ENCODE data around the gene SF1. TPM values are rescaled to one million over a fixed set of nuclear protein-coding genes. Genes with fewer than 3 reads are reported as not detected.

SF1 gene
- total RNA-seq, 1 experiment from 2014 or later = 124 TPM

- DNase-seq (ENCODE audit: low read depth) = no peak
Observed at GRCh38 chr11:64801158-64801464, 22.8 kb upstream of the SF1 start.

GRCh38 chr11:64800303-64801157 is 22.2 kb upstream of the SF1 start:
- DNase-seq (ENCODE audit: low read depth) = no peak

- DNase-seq (ENCODE audit: low read depth) = no peak
Observed at GRCh38 chr11:64799623-64800302, 21.4 kb upstream of the SF1 start.

- no peak for DNase-seq (ENCODE audit: low read depth)
Observed at GRCh38 chr11:64799256-64799622, 20.9 kb upstream of the SF1 start.

GRCh38 chr11:64796757-64797541 is 18.6 kb upstream of the SF1 start:
- no peak for DNase-seq (ENCODE audit: low read depth)

- no peak for DNase-seq (ENCODE audit: low read depth)
Observed at GRCh38 chr11:64796047-64796756, 17.9 kb upstream of the SF1 start.

- no peak for DNase-seq (ENCODE audit: low read depth)
Observed at GRCh38 chr11:64794526-64794925, 16.2 kb upstream of the SF1 start.

- no peak for DNase-seq (ENCODE audit: low read depth)
Observed at GRCh38 chr11:64793271-64794160, 15.2 kb upstream of the SF1 start.

- no peak for DNase-seq (ENCODE audit: low read depth)
Observed at GRCh38 chr11:64792482-64792881, 14.1 kb upstream of the SF1 start.

GRCh38 chr11:64791781-64792291 is 13.5 kb upstream of the SF1 start:
- no peak for DNase-seq (ENCODE audit: low read depth)

GRCh38 chr11:64790205-64791095 is 12.1 kb upstream of the SF1 start:
- DNase-seq (ENCODE audit: low read depth) = no peak

GRCh38 chr11:64789331-64790204 is 11.2 kb upstream of the SF1 start:
- no peak for DNase-seq (ENCODE audit: low read depth)

GRCh38 chr11:64788321-64789215 is 10.2 kb upstream of the SF1 start:
- DNase-seq (ENCODE audit: low read depth) = no peak

- DNase-seq (ENCODE audit: low read depth) = peak; percentile 36
Observed at GRCh38 chr11:64787526-64788320, 9.4 kb upstream of the SF1 start.

GRCh38 chr11:64786308-64786707 is 8.0 kb upstream of the SF1 start:
- DNase-seq (ENCODE audit: low read depth) = no peak

- no peak for DNase-seq (ENCODE audit: low read depth)
Observed at GRCh38 chr11:64784813-64785581, 6.7 kb upstream of the SF1 start.

All from LHCN-M2 (cell line).